GM12891 (cell line): ENCODE results near the gene DCUN1D3.

Source experiments
- POLR2A ChIP-seq: IDR thresholded peaks from 2 replicates; pipeline ENCODE4 v1.6.1; 2011; ENCODE audit warnings: low read depth, low read length, control low read depth
- POLR2AphosphoS5 ChIP-seq: IDR thresholded peaks from 2 replicates; pipeline ENCODE4 v1.6.1; 2011; ENCODE audit warnings: low read depth, low read length, control low read depth
- TAF1 ChIP-seq: IDR thresholded peaks from 2 replicates; pipeline ENCODE4 v1.6.1; 2011; ENCODE audit warnings: low read depth, low read length, control low read depth

- no peak for TF ChIP-seq POLR2A
- TF ChIP-seq POLR2AphosphoS5 = no peak
- TF ChIP-seq TAF1 = no peak
These were observed 49.2 kb downstream of the DCUN1D3 start for GRCh38 chr16:20850981-20851380.
